ENCODE measurements around the gene CYTH1. TPM values are rescaled to one million over a fixed set of nuclear protein-coding genes. Genes with fewer than 3 reads are reported as not detected.

Gene CYTH1
- total RNA-seq, 1 experiment from 2014 or later, result 20.0 TPM

GRCh38 chr17:78747488-78747887 is 34.6 kb downstream of the CYTH1 start (continued):
- no peak for TF ChIP-seq IRF1 (CRISPR knock-in tag; IDR thresholded peaks at IDR 0.05)
- no peak for TF ChIP-seq FOXK1 (CRISPR knock-in tag; IDR thresholded peaks at IDR 0.05)
- no peak for TF ChIP-seq ZNF317 (CRISPR knock-in tag; IDR thresholded peaks at IDR 0.05; ENCODE audit: borderline replicate concordance, low read depth)
- no peak for TF ChIP-seq NFYB (CRISPR knock-in tag; conservative IDR thresholded peaks at IDR 0.05; ENCODE audit: low read depth)

GRCh38 chr17:78746949-78747269 is 35.2 kb downstream of the CYTH1 start:
- Mint-ChIP-seq H3K4me3 (no peak overlapping the region), H3K36me3 (no peaks in the 10 kb centered on the region), H3K4me1 (peaks cover 31% of the 10 kb centered on the region), H3K9me3 (no peaks in the 10 kb centered on the region), H3K27ac (no peak overlapping the region), H3K27me3 (ENCODE audit: low read depth) (no peaks in the 10 kb centered on the region)
- POLR2A ChIA-PET, result interaction anchor here (0.6 to 0.7 kb wide), 2 partner anchors 188 to 255 kb away, joined by 5 to 8 read pairs; no protein-coding TSS in a partner anchor
- ATAC-seq, result no peak
- no peak for TF ChIP-seq OVOL2 (CRISPR knock-in tag; IDR thresholded peaks at IDR 0.05; ENCODE audit: borderline replicate concordance)
- TF ChIP-seq CBFB (CRISPR knock-in tag; IDR thresholded peaks at IDR 0.05; ENCODE audit: low read depth), result no peak
- no peak for TF ChIP-seq EMX1 (CRISPR knock-in tag; IDR thresholded peaks at IDR 0.05)
- TF ChIP-seq, protein P1, sequence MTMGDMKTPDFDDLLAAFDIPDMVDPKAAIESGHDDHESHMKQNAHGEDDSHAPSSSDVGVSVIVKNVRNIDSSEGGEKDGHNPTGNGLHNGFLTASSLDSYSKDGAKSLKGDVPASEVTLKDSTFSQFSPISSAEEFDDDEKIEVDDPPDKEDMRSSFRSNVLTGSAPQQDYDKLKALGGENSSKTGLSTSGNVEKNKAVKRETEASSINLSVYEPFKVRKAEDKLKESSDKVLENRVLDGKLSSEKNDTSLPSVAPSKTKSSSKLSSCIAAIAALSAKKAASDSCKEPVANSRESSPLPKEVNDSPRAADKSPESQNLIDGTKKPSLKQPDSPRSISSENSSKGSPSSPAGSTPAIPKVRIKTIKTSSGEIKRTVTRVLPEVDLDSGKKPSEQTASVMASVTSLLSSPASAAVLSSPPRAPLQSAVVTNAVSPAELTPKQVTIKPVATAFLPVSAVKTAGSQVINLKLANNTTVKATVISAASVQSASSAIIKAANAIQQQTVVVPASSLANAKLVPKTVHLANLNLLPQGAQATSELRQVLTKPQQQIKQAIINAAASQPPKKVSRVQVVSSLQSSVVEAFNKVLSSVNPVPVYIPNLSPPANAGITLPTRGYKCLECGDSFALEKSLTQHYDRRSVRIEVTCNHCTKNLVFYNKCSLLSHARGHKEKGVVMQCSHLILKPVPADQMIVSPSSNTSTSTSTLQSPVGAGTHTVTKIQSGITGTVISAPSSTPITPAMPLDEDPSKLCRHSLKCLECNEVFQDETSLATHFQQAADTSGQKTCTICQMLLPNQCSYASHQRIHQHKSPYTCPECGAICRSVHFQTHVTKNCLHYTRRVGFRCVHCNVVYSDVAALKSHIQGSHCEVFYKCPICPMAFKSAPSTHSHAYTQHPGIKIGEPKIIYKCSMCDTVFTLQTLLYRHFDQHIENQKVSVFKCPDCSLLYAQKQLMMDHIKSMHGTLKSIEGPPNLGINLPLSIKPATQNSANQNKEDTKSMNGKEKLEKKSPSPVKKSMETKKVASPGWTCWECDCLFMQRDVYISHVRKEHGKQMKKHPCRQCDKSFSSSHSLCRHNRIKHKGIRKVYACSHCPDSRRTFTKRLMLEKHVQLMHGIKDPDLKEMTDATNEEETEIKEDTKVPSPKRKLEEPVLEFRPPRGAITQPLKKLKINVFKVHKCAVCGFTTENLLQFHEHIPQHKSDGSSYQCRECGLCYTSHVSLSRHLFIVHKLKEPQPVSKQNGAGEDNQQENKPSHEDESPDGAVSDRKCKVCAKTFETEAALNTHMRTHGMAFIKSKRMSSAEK (CRISPR knock-in tag; IDR thresholded peaks at IDR 0.05; ENCODE audit: borderline replicate concordance), result no peak
- TF ChIP-seq MXD4 (CRISPR knock-in tag; IDR thresholded peaks at IDR 0.05; ENCODE audit: borderline replicate concordance), result no peak
- no peak for TF ChIP-seq ZNF317 (CRISPR knock-in tag; IDR thresholded peaks at IDR 0.05; ENCODE audit: borderline replicate concordance, low read depth)
- no peak for TF ChIP-seq FOXJ3 (CRISPR knock-in tag; IDR thresholded peaks at IDR 0.05; ENCODE audit: borderline replicate concordance)
- no peak for TF ChIP-seq ZNF263 (CRISPR knock-in tag; IDR thresholded peaks at IDR 0.05; ENCODE audit: low read depth)
- TF ChIP-seq, protein P2, sequence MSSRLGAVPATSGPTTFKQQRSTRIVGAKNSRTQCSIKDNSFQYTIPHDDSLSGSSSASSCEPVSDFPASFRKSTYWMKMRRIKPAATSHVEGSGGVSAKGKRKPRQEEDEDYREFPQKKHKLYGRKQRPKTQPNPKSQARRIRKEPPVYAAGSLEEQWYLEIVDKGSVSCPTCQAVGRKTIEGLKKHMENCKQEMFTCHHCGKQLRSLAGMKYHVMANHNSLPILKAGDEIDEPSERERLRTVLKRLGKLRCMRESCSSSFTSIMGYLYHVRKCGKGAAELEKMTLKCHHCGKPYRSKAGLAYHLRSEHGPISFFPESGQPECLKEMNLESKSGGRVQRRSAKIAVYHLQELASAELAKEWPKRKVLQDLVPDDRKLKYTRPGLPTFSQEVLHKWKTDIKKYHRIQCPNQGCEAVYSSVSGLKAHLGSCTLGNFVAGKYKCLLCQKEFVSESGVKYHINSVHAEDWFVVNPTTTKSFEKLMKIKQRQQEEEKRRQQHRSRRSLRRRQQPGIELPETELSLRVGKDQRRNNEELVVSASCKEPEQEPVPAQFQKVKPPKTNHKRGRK (CRISPR knock-in tag; IDR thresholded peaks at IDR 0.05; ENCODE audit: borderline replicate concordance), result no peak
- TF ChIP-seq CREB1 (CRISPR knock-in tag; IDR thresholded peaks at IDR 0.05), result no peak
- no peak for TF ChIP-seq CDX4 (CRISPR knock-in tag; IDR thresholded peaks at IDR 0.05; ENCODE audit: borderline replicate concordance)
- TF ChIP-seq, protein P3, sequence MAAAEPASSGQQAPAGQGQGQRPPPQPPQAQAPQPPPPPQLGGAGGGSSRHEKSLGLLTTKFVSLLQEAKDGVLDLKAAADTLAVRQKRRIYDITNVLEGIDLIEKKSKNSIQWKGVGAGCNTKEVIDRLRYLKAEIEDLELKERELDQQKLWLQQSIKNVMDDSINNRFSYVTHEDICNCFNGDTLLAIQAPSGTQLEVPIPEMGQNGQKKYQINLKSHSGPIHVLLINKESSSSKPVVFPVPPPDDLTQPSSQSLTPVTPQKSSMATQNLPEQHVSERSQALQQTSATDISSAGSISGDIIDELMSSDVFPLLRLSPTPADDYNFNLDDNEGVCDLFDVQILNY (CRISPR knock-in tag; IDR thresholded peaks at IDR 0.05), result no peak
- TF ChIP-seq, protein P4, sequence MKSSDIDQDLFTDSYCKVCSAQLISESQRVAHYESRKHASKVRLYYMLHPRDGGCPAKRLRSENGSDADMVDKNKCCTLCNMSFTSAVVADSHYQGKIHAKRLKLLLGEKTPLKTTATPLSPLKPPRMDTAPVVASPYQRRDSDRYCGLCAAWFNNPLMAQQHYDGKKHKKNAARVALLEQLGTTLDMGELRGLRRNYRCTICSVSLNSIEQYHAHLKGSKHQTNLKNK (CRISPR knock-in tag; IDR thresholded peaks at IDR 0.05), result no peak
- no peak for TF ChIP-seq USF1 (CRISPR knock-in tag; IDR thresholded peaks at IDR 0.05)
- no peak for TF ChIP-seq TEAD4 (CRISPR knock-in tag; IDR thresholded peaks at IDR 0.05)
- no peak for TF ChIP-seq ZSCAN18 (CRISPR knock-in tag; IDR thresholded peaks at IDR 0.05)
- no peak for TF ChIP-seq NR2C2 (CRISPR knock-in tag; IDR thresholded peaks at IDR 0.05)
- no peak for DNase-seq (ENCODE audit: low spot score)
- CTCF ChIA-PET, result interaction anchor here (1.1 to 2.1 kb wide), 7 partner anchors 11 to 119 kb away, joined by 4 to 12 read pairs (median 5); no protein-coding TSS in a partner anchor

Data from WTC11 (cell line).